IMR-90 (cell line): Measurements from ENCODE around the gene RAD18. TPM values are rescaled to one million over a fixed set of nuclear protein-coding genes. Genes with fewer than 3 reads are reported as not detected.

ENCODE experiments used
- ATAC-seq: fragments of 200-7000 bp; cut with Tn5 transposase; 2 replicates; pipeline ENCODE4 v1.9.1; 2020; ENCODE audit warnings: low read depth, mild to moderate bottlenecking, moderate library complexity
- BruUV-seq: library from RNA; stranded (reverse); fragments of 400-500 nt; replicated peaks from 2 replicates; lab custom pipeline; 2021; lab: Mats Ljungman, UMichigan
- CTCF ChIA-PET: fragments of 300-600 bp; formaldehyde crosslinking; extraction: SDS; loops from one replicate; lab custom pipeline; 2021; ENCODE audit warnings: antibody characterized with exemption; lab: Yijun Ruan, JAX
- POLR2A ChIA-PET: fragments of 300-600 bp; sonication (Branson Sonifier 250); formaldehyde crosslinking; loops from one replicate; lab custom pipeline; 2022; ENCODE audit warnings: antibody characterized with exemption; ENCODE audit not compliant: unreplicated experiment; lab: Charles Lee
- DNase-seq: peaks from one replicate; pipeline ENCODE4 v3.0.0; 2013
- H2AFZ ChIP-seq: replicated peaks from 2 replicates; pipeline ENCODE3; 2013; ENCODE audit warnings: low read length, mild to moderate bottlenecking; ENCODE audit not compliant: poor library complexity
- H2AK5ac ChIP-seq: 2 replicates; pipeline ENCODE4 v1.6.1; 2013; ENCODE audit warnings: low read depth, low read length, inconsistent platforms
- H2AK9ac ChIP-seq: replicated peaks from 2 replicates; pipeline ENCODE3; 2013; ENCODE audit warnings: mild to moderate bottlenecking, low read depth, low read length, moderate library complexity; ENCODE audit not compliant: poor library complexity
- H2BK120ac ChIP-seq: 2 replicates; pipeline ENCODE4 v1.6.1; 2013; ENCODE audit warnings: low read depth, low read length, inconsistent platforms
- H2BK15ac ChIP-seq: 3 replicates; pipeline ENCODE4 v1.6.1; 2013; ENCODE audit warnings: low read depth, low read length, inconsistent platforms
- H2BK20ac ChIP-seq: 2 replicates; pipeline ENCODE4 v1.6.1; 2013; ENCODE audit warnings: low read depth, mild to moderate bottlenecking, inconsistent platforms, low read length, moderate library complexity
- H2BK5ac ChIP-seq: 2 replicates; pipeline ENCODE4 v1.6.1; 2013; ENCODE audit warnings: mild to moderate bottlenecking, low read depth, low read length, inconsistent platforms; ENCODE audit not compliant: poor library complexity, severe bottlenecking
- H3K14ac ChIP-seq: replicated peaks from 2 replicates; pipeline ENCODE4 v1.6.1; 2013; ENCODE audit warnings: low read depth, low read length, inconsistent platforms
- H3K18ac ChIP-seq: 2 replicates; pipeline ENCODE4 v1.6.1; 2013; ENCODE audit warnings: low read depth, low read length, control low read depth
- H3K23ac ChIP-seq: 2 replicates; pipeline ENCODE4 v1.6.1; 2013; ENCODE audit warnings: low read depth, low read length, inconsistent platforms
- H3K27ac ChIP-seq: 2 replicates; pipeline ENCODE4 v1.5.1; 2013; ENCODE audit warnings: mild to moderate bottlenecking, control low read depth, low read length; ENCODE audit not compliant: insufficient read depth
- H3K27me3 ChIP-seq: 2 replicates; pipeline ENCODE4 v1.6.1; 2013; ENCODE audit warnings: low read length; ENCODE audit not compliant: control insufficient read depth, insufficient read depth
- H3K36me3 ChIP-seq: 2 replicates; pipeline ENCODE4 v1.6.1; 2013; ENCODE audit warnings: low read length, mixed read lengths; ENCODE audit not compliant: control insufficient read depth, insufficient read depth
- H3K4ac ChIP-seq: 2 replicates; pipeline ENCODE4 v1.6.1; 2013; ENCODE audit warnings: low read depth, low read length, inconsistent platforms
- H3K4me1 ChIP-seq: 2 replicates; pipeline ENCODE4 v1.6.1; 2013; ENCODE audit warnings: low read length, mixed read lengths; ENCODE audit not compliant: control insufficient read depth, insufficient read depth
- H3K4me2 ChIP-seq: 2 replicates; pipeline ENCODE4 v1.6.1; 2013; ENCODE audit warnings: low read depth, mild to moderate bottlenecking, control low read depth, low read length, moderate library complexity
- H3K4me3 ChIP-seq: 2 replicates; pipeline ENCODE4 v1.5.1; 2013; ENCODE audit warnings: low read depth, mild to moderate bottlenecking, control low read depth, low read length, moderate library complexity; ENCODE audit not compliant: insufficient read depth
- H3K56ac ChIP-seq: 2 replicates; pipeline ENCODE4 v1.6.1; 2013; ENCODE audit warnings: low read length, inconsistent platforms; ENCODE audit not compliant: insufficient read depth; ENCODE audit errors: extremely low read depth
- H3K79me1 ChIP-seq, 2 experiments: 2 replicates each; pipeline ENCODE4 v1.6.1; 2013; ENCODE audit warnings: low read length in 2 of 2, inconsistent platforms in 1 of 2, low read depth in 1 of 2
- H3K9ac ChIP-seq: 2 replicates; pipeline ENCODE4 v1.6.1; 2013; ENCODE audit warnings: low read depth, low read length, control low read depth
- H3K9me1 ChIP-seq: 2 replicates; pipeline ENCODE4 v1.6.1; 2013; ENCODE audit warnings: low read length, inconsistent platforms; ENCODE audit not compliant: insufficient read depth
- H3K9me3 ChIP-seq: 2 replicates; pipeline ENCODE4 v1.6.1; 2013; ENCODE audit warnings: low read length; ENCODE audit not compliant: control insufficient read depth, insufficient read depth
- H4K20me1 ChIP-seq: 2 replicates; pipeline ENCODE4 v1.6.1; 2013; ENCODE audit warnings: low read length, inconsistent platforms; ENCODE audit not compliant: insufficient read depth
- H4K5ac ChIP-seq: 2 replicates; pipeline ENCODE4 v1.6.1; 2013; ENCODE audit warnings: mild to moderate bottlenecking, low read depth, low read length, control low read depth
- H4K8ac ChIP-seq, 2 experiments: 2 replicates each; pipeline ENCODE4 v1.6.1; 2013; ENCODE audit warnings: low read depth in 2 of 2, low read length in 2 of 2, control low read depth in 1 of 2, inconsistent platforms in 1 of 2
- H4K91ac ChIP-seq: 2 replicates; pipeline ENCODE4 v1.6.1; 2013; ENCODE audit warnings: low read depth, low read length, inconsistent platforms; ENCODE audit not compliant: insufficient read depth
- BHLHE40 ChIP-seq: fragments of 150-350 bp; IDR thresholded peaks from 2 replicates; pipeline ENCODE4 v1.6.1; 2016; ENCODE audit warnings: mild to moderate bottlenecking, low read depth, low read length
- CEBPB ChIP-seq: IDR thresholded peaks from 2 replicates; pipeline ENCODE4 v1.6.1; 2012; ENCODE audit warnings: low read depth, low read length, improper control_type of control experiment
- CHD1 ChIP-seq: IDR thresholded peaks from 2 replicates; pipeline ENCODE4 v1.6.1; 2012; ENCODE audit warnings: low read depth, low read length, improper control_type of control experiment
- CTCF ChIP-seq: conservative IDR thresholded peaks from 2 replicates; pipeline ENCODE4 v1.5.1; 2012; ENCODE audit warnings: mild to moderate bottlenecking, low read depth, low read length, improper control_type of control experiment
- ELK1 ChIP-seq: fragments of 150-350 bp; IDR thresholded peaks from 2 replicates; pipeline ENCODE4 v1.6.1; 2016; ENCODE audit warnings: low read depth, mild to moderate bottlenecking, low read length, moderate library complexity, borderline replicate concordance
- FOS ChIP-seq: fragments of 150-350 bp; IDR thresholded peaks from 2 replicates; pipeline ENCODE4 v1.6.1; 2016; ENCODE audit warnings: low read depth, low read length
- MAFK ChIP-seq: IDR thresholded peaks from 2 replicates; pipeline ENCODE4 v1.6.1; 2012; ENCODE audit warnings: low read depth, low read length, improper control_type of control experiment
- MAZ ChIP-seq: IDR thresholded peaks from 2 replicates; pipeline ENCODE4 v1.6.1; 2012; ENCODE audit warnings: low read depth, mild to moderate bottlenecking, low read length, improper control_type of control experiment, moderate library complexity, borderline replicate concordance
- MXI1 ChIP-seq: IDR thresholded peaks from 2 replicates; pipeline ENCODE4 v1.6.1; 2012; ENCODE audit warnings: low read depth, mild to moderate bottlenecking, low read length, moderate library complexity, borderline replicate concordance
- NFE2L2 ChIP-seq: fragments of 150-350 bp; IDR thresholded peaks from 2 replicates; pipeline ENCODE4 v1.6.1; 2016; ENCODE audit warnings: low read depth, mild to moderate bottlenecking, low read length
- POLR2A ChIP-seq: IDR thresholded peaks from 2 replicates; pipeline ENCODE4 v1.6.1; 2012; ENCODE audit warnings: mild to moderate bottlenecking, low read depth, low read length
- RAD21 ChIP-seq: IDR thresholded peaks from 2 replicates; pipeline ENCODE4 v1.6.1; 2012; ENCODE audit warnings: low read length, improper control_type of control experiment
- RCOR1 ChIP-seq: IDR thresholded peaks from 2 replicates; pipeline ENCODE4 v1.6.1; 2012; ENCODE audit warnings: mild to moderate bottlenecking, low read length, improper control_type of control experiment; ENCODE audit not compliant: insufficient replicate concordance
- RFX5 ChIP-seq: IDR thresholded peaks from 2 replicates; pipeline ENCODE4 v1.8.0; 2012; ENCODE audit warnings: low read depth, mild to moderate bottlenecking, low read length, moderate library complexity
- SMC3 ChIP-seq: fragments of 150-350 bp; IDR thresholded peaks from 2 replicates; pipeline ENCODE4 v1.6.1; 2016; ENCODE audit warnings: low read depth, mild to moderate bottlenecking, antibody characterized with exemption, low read length, moderate library complexity
- USF2 ChIP-seq: fragments of 150-350 bp; IDR thresholded peaks from 2 replicates; pipeline ENCODE4 v1.6.1; 2017; ENCODE audit warnings: mild to moderate bottlenecking, antibody characterized with exemption, low read length, low read depth
- WGBS, 2 experiments: methylation state at CpG; one replicate each; pipeline versions ENCODE4 v1.1.5 to v1.1.7; 2013; ENCODE audit warnings: missing lambda C conversion rate in 2 of 2; ENCODE audit not compliant: insufficient read length in 1 of 2; ENCODE audit errors: extremely low coverage in 2 of 2; 5-methylcytosine and 5-hydroxymethylcytosine counted together
- dilution Hi-C: fragments of 300-500 bp; cut with HindIII; formaldehyde crosslinking; loops from one replicate; pipeline ENCODE4 v1.14.3; 2018; ENCODE audit warnings: low sequenced_read_pairs; ENCODE audit not compliant: unreplicated experiment
- in situ Hi-C: fragments of 300-500 bp; cut with MboI; formaldehyde crosslinking; loops from 3 replicates; pipeline ENCODE4 v1.14.3; 2019; ENCODE audit warnings: low sequenced_read_pairs, inconsistent platforms, mixed read lengths
- intact Hi-C: fragments of 100-400 bp; cut with micrococcal nuclease; formaldehyde crosslinking; loops from 2 replicates; pipeline ENCODE4 v1.10.0; 2022
- polyA plus RNA-seq, 3 experiments: library from polyadenylated mRNA; depleted of rRNA; stranded (reverse); fragments of >200 nt; gene quantifications; 2 replicates each; pipeline ENCODE4 v1.2.3, GENCODE V29; 2012; ENCODE audit warnings: low replicate concordance in 1 of 3
- total RNA-seq: library from RNA; depleted of rRNA; stranded (reverse); fragments of >200 nt; gene quantifications from 2 replicates; pipeline ENCODE4 v1.2.3, GENCODE V29; 2012

Gene RAD18
- total and polyA plus RNA-seq, 2 of the 4 experiments (the other 2 are of a cell fraction): 8.2 to 17.2 TPM

GRCh38 chr3:8867646-8868045, 95.6 kb downstream of the RAD18 start:
- Histone ChIP-seq H4K20me1 (no peaks in the 10 kb centered on the region), H2BK120ac (peak overlapping the region; percentile 65), H3K4me1 (peaks cover 16% of the 10 kb centered on the region), H3K9me1 (peaks cover 12% of the 10 kb centered on the region), H4K91ac (peak overlapping the region; percentile 70), H2BK5ac (peak overlapping the region; percentile 49), H4K8ac (peak overlapping the region; percentile 11 to 13; a peak in 2 of 4 replicates), H2BK15ac (0 out of 3 replicates have a peak overlapping the region, but pooled peaks have one; percentile 37), H3K36me3 (no peaks in the 10 kb centered on the region), H3K4me3 (no peak overlapping the region), H3K4me2 (no peak overlapping the region), H3K23ac (no peak overlapping the region), H3K27me3 (no peaks in the 10 kb centered on the region), H3K79me1 (peaks cover 0 to 7% of the 10 kb centered on the region in 2 experiments; a peak in 2 of 4 replicates), H4K5ac (no peak overlapping the region), H3K14ac (peak overlapping the region; percentile 28; the same call in 1 of the 2 replicates), H3K27ac (no peak overlapping the region), H3K9ac (no peak overlapping the region), H3K9me3 (no peaks in the 10 kb centered on the region), H2AK5ac (peak overlapping the region; percentile 45), H3K56ac (no peak overlapping the region), H2BK20ac (peak overlapping the region; percentile 67), H2AK9ac (no peak overlapping the region), H2AFZ (no peak overlapping the region), H3K4ac (peak overlapping the region; percentile 60), H3K18ac (no peak overlapping the region; the same call in 1 of the 2 replicates)
- intact Hi-C loops: loop anchor here (2.0 kb wide), 1 partner anchor 21 kb away; no protein-coding TSS in a partner anchor
- WGBS, 2 experiments: 90% methylated on average over 2 of the region's 3 CpGs; no CpG with 5 or more reads in 1 of the 2 experiments
- CTCF ChIA-PET: interaction anchor here (1.5 kb wide), 1 partner anchor 98 kb away, joined by 3 read pairs; the partner anchor contains the start of gene OXTR
- no TSS peak for BruUV-seq
- dilution Hi-C loops: no loop called here
- POLR2A ChIA-PET: no interaction called here
- no peak for DNase-seq
- in situ Hi-C loops: no loop called here
- no peak for ATAC-seq
- TF ChIP-seq POLR2A (no peak), RFX5 (no peak), MAFK (no peak), RCOR1 (no peak), NFE2L2 (no peak), MXI1 (no peak), RAD21 (no peak), ELK1 (no peak), CHD1 (no peak), CEBPB (no peak), MAZ (no peak), SMC3 (no peak), FOS (no peak), CTCF (no peak), BHLHE40 (no peak), USF2 (no peak)
